Measurements from ENCODE around the gene TBXAS1. TPM values are rescaled to one million over a fixed set of nuclear protein-coding genes. Genes with fewer than 3 reads are reported as not detected.
A peak's percentile ranks its signal among the peaks of the same experiment; 100 is the strongest.

TBXAS1 gene
- total RNA-seq, 3 donors from 2014 or later (not counting 1 experiment from before 2014, with no cell fraction given), result 72.7 to 110 (median 88.7) TPM

GRCh38 chr7:139798892-139799291 is 30.2 kb upstream of the TBXAS1 start:
- Histone ChIP-seq H3K4me1 (ENCODE audit: control insufficient read depth, insufficient read depth, low read length) (no peaks in the 10 kb centered on the region), H3K36me3 (ENCODE audit: control insufficient read depth, insufficient read depth, low read length) (no peaks in the 10 kb centered on the region), H3K4me3 (ENCODE audit: low read length) (no peak overlapping the region), H3K9me3 (ENCODE audit: control insufficient read depth, insufficient read depth, low read length) (no peaks in the 10 kb centered on the region), H3K27me3 (ENCODE audit: control insufficient read depth, insufficient read depth, low read length) (no peaks in the 10 kb centered on the region), H3K27ac (ENCODE audit: low read length) (no peak overlapping the region)
- peaks cover 9% of the 10 kb centered on the region for H3K36me3 Mint-ChIP-seq
- TF ChIP-seq CTCF (IDR thresholded peaks at IDR 0.05), result no peak
- peaks cover 0 to 3% of the 10 kb centered on the region in 2 donors for H3K9me3 Mint-ChIP-seq
- WGBS (ENCODE audit: insufficient coverage), result 82% methylated on average over 3 of the region's 4 CpGs
- no peaks in the 10 kb centered on the region for H3K27me3 Mint-ChIP-seq (ENCODE audit: low read depth in 2 of 2)
- H3K4me1 Mint-ChIP-seq, result peaks cover 0 to 17% of the 10 kb centered on the region in 2 donors
- H3K4me3 Mint-ChIP-seq, result no peak overlapping the region
- ATAC-seq, result no peak
- intact Hi-C loops (cut with micrococcal nuclease), result no loop called here
- no peak for DNase-seq
- H3K27ac Mint-ChIP-seq, result no peak overlapping the region

GRCh38 chr7:139799586-139799985 is 29.5 kb upstream of the TBXAS1 start:
- H3K36me3 Mint-ChIP-seq, result peaks cover 9% of the 10 kb centered on the region
- peaks cover 0 to 17% of the 10 kb centered on the region in 2 donors for H3K4me1 Mint-ChIP-seq
- intact Hi-C loops (cut with micrococcal nuclease), result no loop called here
- Histone ChIP-seq H3K9me3 (ENCODE audit: control insufficient read depth, insufficient read depth, low read length) (no peaks in the 10 kb centered on the region), H3K36me3 (ENCODE audit: control insufficient read depth, insufficient read depth, low read length) (no peaks in the 10 kb centered on the region), H3K4me1 (ENCODE audit: control insufficient read depth, insufficient read depth, low read length) (no peaks in the 10 kb centered on the region), H3K27ac (ENCODE audit: low read length) (no peak overlapping the region), H3K4me3 (ENCODE audit: low read length) (no peak overlapping the region), H3K27me3 (ENCODE audit: control insufficient read depth, insufficient read depth, low read length) (no peaks in the 10 kb centered on the region)
- no peaks in the 10 kb centered on the region for H3K27me3 Mint-ChIP-seq (ENCODE audit: low read depth in 2 of 2)
- no peak for ATAC-seq
- peak overlapping the region in 1 of 2 donors; percentile 7 for H3K27ac Mint-ChIP-seq
- no peak overlapping the region for H3K4me3 Mint-ChIP-seq
- WGBS (ENCODE audit: insufficient coverage), result 60% methylated on average over 2 of the region's 2 CpGs
- peaks cover 0 to 3% of the 10 kb centered on the region in 2 donors for H3K9me3 Mint-ChIP-seq
- DNase-seq, result no peak
- no peak for TF ChIP-seq CTCF (IDR thresholded peaks at IDR 0.05)

DNA sequence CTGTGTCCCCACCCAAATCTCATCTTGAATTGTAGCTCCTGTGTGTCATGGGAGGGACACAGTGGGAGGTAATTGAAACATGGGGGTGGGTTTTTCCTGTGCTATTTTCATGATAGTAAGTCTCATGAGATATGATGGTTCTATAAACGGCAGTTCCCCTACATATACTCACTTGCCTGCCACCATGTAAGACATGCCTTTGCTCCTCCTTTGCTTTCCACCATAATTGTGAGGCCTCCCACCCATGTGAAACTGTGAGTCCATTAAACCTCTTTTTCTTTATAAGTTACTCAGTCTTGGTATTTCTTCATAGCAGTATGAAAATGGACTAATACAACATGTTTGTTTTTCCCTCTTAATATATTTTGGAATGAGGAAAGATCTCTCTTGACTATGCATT is 24.5 kb upstream of the TBXAS1 start:
- no peaks in the 10 kb centered on the region for H3K4me1 ChIP-seq (ENCODE audit: control insufficient read depth, insufficient read depth, low read length)
- H3K27ac Mint-ChIP-seq, result no peak overlapping the region
- peaks cover 0 to 3% of the 10 kb centered on the region in 2 donors for H3K27me3 Mint-ChIP-seq (ENCODE audit: low read depth in 2 of 2)
- DNase-seq (no peak), ATAC-seq (no peak)
- H3K4me3 ChIP-seq (ENCODE audit: low read length), result no peak overlapping the region
- intact Hi-C loops (cut with micrococcal nuclease), result no loop called here
- 100% methylated on average over 1 of the region's 1 CpG for WGBS (ENCODE audit: insufficient coverage)
- no peaks in the 10 kb centered on the region for H3K27me3 ChIP-seq (ENCODE audit: control insufficient read depth, insufficient read depth, low read length)
- no peaks in the 10 kb centered on the region for H3K9me3 ChIP-seq (ENCODE audit: control insufficient read depth, insufficient read depth, low read length)
- H3K36me3 ChIP-seq (ENCODE audit: control insufficient read depth, insufficient read depth, low read length), result no peaks in the 10 kb centered on the region
- H3K36me3 Mint-ChIP-seq, result peaks cover 9% of the 10 kb centered on the region
- H3K9me3 Mint-ChIP-seq, result no peaks in the 10 kb centered on the region
- no peak overlapping the region for H3K4me3 Mint-ChIP-seq
- H3K4me1 Mint-ChIP-seq, result peaks cover 0 to 14% of the 10 kb centered on the region in 2 donors
- no peak overlapping the region for H3K27ac ChIP-seq (ENCODE audit: low read length)
- no peak for TF ChIP-seq CTCF (IDR thresholded peaks at IDR 0.05)

DNA sequence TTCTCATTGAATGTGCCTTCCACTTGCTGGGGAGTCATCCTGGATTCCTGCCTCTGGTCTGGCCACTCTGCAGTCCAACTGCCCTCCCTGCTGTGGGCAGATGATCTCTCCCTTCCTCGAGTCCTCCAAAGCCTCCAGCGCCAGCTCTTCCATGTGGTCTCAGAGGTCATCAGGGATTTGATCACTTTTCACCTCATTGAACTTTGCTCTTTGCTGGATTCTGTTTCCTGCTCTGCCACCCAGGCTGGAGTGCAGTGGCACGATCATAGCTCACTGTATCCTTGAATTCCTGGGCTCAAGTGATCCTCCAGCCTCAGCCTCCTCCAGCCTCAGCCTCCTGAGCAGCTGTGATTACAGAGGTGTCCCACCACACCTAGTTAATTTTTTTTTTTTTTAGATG is 22.1 kb upstream of the TBXAS1 start:
- Histone ChIP-seq H3K36me3 (ENCODE audit: control insufficient read depth, insufficient read depth, low read length) (no peaks in the 10 kb centered on the region), H3K9me3 (ENCODE audit: control insufficient read depth, insufficient read depth, low read length) (no peaks in the 10 kb centered on the region), H3K4me1 (ENCODE audit: control insufficient read depth, insufficient read depth, low read length) (no peaks in the 10 kb centered on the region), H3K27me3 (ENCODE audit: control insufficient read depth, insufficient read depth, low read length) (no peaks in the 10 kb centered on the region), H3K27ac (ENCODE audit: low read length) (no peak overlapping the region), H3K4me3 (ENCODE audit: low read length) (no peak overlapping the region)
- Mint-ChIP-seq H3K27ac (no peak overlapping the region), H3K27me3 (ENCODE audit: low read depth in 2 of 2) (peaks cover 0 to 3% of the 10 kb centered on the region in 2 donors), H3K9me3 (no peaks in the 10 kb centered on the region), H3K4me3 (no peak overlapping the region), H3K4me1 (peaks cover 20 to 23% of the 10 kb centered on the region in 2 donors), H3K36me3 (peaks cover 9% of the 10 kb centered on the region)
- DNase-seq, result no peak
- ATAC-seq, result no peak
- intact Hi-C loops (cut with micrococcal nuclease), result no loop called here
- 95% methylated on average over 3 of the region's 3 CpGs for WGBS (ENCODE audit: insufficient coverage)
- TF ChIP-seq CTCF (IDR thresholded peaks at IDR 0.05), result no peak

All from natural killer cell (primary cell).